ENCODE measurements around the gene TUBA4A. TPM values are rescaled to one million over a fixed set of nuclear protein-coding genes. Genes with fewer than 3 reads are reported as not detected.

Gene TUBA4A
- total and polyA plus RNA-seq, 10 of the 15 experiments (the other 5 are each of a cell fraction or from before 2014, with no cell fraction given), result 58.2 to 325 (median 134) TPM

DNA sequence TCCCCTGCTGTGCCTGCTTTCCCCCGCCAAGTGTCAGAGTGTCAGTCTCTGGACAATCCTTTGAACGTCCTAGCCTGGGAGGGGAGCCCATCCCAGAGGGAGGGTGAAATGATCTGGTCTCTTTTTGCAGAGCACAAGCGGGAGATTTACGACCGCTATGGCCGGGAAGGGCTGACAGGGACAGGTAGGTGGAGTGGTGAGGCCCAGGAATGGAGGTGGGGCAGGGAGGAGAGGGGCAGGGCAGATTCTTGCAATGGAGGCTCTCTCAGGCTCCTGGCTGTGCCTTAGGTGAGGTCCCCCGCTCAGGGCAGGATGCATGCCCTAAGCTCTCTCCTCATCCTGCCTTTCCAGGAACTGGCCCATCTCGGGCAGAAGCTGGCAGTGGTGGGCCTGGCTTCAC is 27.9 kb upstream of the TUBA4A start:
- CTCF ChIA-PET, result interaction anchor here (1.2 to 13.5 kb wide), 4 partner anchors 12 to 210 kb away, joined by 4 to 257 read pairs (median 23); partner anchors contain the start of genes GLB1L and STK16
- in situ Hi-C loops (cut with MboI), result no loop called here
- DNase-seq (ENCODE audit: low read depth, low spot score) (no peak), ATAC-seq (no peak), FAIRE-seq (no peak)
- intact Hi-C loops (cut with micrococcal nuclease; ENCODE audit: unreplicated experiment), result no loop called here
- no peak overlapping the region for H3K27ac ChIP-seq (ENCODE audit: control insufficient read depth, insufficient read depth)
- TF ChIP-seq HDGF (IDR thresholded peaks at IDR 0.05) (no peak), POU2F2 (IDR thresholded peaks at IDR 0.05; ENCODE audit: borderline replicate concordance, low read depth, low read length) (no peak), MYC (IDR thresholded peaks at IDR 0.05; ENCODE audit: insufficient read depth, insufficient read length, insufficient replicate concordance, low read length, severe bottlenecking) (no peak), ETV6 (conservative IDR thresholded peaks at IDR 0.05 in 1 of 2, IDR thresholded peaks at IDR 0.05 in 1 of 2; ENCODE audit: borderline replicate concordance in 1 of 2, low read depth in 1 of 2) (no peak), EED (IDR thresholded peaks at IDR 0.05; ENCODE audit: low read depth) (no peak), CBX5 (IDR thresholded peaks at IDR 0.05; ENCODE audit: low read depth) (no peak), TCF12 (IDR thresholded peaks at IDR 0.05; ENCODE audit: low read depth, low read length) (no peak)
- TF ChIP-seq, protein P1, sequence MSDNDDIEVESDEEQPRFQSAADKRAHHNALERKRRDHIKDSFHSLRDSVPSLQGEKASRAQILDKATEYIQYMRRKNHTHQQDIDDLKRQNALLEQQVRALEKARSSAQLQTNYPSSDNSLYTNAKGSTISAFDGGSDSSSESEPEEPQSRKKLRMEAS (IDR thresholded peaks at IDR 0.05; ENCODE audit: low read depth, low read length), result no peak
- TF ChIP-seq, protein P2, sequence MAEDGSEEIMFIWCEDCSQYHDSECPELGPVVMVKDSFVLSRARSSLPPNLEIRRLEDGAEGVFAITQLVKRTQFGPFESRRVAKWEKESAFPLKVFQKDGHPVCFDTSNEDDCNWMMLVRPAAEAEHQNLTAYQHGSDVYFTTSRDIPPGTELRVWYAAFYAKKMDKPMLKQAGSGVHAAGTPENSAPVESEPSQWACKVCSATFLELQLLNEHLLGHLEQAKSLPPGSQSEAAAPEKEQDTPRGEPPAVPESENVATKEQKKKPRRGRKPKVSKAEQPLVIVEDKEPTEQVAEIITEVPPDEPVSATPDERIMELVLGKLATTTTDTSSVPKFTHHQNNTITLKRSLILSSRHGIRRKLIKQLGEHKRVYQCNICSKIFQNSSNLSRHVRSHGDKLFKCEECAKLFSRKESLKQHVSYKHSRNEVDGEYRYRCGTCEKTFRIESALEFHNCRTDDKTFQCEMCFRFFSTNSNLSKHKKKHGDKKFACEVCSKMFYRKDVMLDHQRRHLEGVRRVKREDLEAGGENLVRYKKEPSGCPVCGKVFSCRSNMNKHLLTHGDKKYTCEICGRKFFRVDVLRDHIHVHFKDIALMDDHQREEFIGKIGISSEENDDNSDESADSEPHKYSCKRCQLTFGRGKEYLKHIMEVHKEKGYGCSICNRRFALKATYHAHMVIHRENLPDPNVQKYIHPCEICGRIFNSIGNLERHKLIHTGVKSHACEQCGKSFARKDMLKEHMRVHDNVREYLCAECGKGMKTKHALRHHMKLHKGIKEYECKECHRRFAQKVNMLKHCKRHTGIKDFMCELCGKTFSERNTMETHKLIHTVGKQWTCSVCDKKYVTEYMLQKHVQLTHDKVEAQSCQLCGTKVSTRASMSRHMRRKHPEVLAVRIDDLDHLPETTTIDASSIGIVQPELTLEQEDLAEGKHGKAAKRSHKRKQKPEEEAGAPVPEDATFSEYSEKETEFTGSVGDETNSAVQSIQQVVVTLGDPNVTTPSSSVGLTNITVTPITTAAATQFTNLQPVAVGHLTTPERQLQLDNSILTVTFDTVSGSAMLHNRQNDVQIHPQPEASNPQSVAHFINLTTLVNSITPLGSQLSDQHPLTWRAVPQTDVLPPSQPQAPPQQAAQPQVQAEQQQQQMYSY (CRISPR knock-in tag; IDR thresholded peaks at IDR 0.05), result no peak
- TF ChIP-seq, protein P3, sequence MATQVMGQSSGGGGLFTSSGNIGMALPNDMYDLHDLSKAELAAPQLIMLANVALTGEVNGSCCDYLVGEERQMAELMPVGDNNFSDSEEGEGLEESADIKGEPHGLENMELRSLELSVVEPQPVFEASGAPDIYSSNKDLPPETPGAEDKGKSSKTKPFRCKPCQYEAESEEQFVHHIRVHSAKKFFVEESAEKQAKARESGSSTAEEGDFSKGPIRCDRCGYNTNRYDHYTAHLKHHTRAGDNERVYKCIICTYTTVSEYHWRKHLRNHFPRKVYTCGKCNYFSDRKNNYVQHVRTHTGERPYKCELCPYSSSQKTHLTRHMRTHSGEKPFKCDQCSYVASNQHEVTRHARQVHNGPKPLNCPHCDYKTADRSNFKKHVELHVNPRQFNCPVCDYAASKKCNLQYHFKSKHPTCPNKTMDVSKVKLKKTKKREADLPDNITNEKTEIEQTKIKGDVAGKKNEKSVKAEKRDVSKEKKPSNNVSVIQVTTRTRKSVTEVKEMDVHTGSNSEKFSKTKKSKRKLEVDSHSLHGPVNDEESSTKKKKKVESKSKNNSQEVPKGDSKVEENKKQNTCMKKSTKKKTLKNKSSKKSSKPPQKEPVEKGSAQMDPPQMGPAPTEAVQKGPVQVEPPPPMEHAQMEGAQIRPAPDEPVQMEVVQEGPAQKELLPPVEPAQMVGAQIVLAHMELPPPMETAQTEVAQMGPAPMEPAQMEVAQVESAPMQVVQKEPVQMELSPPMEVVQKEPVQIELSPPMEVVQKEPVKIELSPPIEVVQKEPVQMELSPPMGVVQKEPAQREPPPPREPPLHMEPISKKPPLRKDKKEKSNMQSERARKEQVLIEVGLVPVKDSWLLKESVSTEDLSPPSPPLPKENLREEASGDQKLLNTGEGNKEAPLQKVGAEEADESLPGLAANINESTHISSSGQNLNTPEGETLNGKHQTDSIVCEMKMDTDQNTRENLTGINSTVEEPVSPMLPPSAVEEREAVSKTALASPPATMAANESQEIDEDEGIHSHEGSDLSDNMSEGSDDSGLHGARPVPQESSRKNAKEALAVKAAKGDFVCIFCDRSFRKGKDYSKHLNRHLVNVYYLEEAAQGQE (IDR thresholded peaks at IDR 0.05; ENCODE audit: low read depth, low read length), result no peak
- no peak overlapping the region for H3K4me2 ChIP-seq (ENCODE audit: control insufficient read depth, insufficient read depth)
- H2AFZ ChIP-seq (ENCODE audit: control insufficient read depth, low read depth, low read length), result no peak overlapping the region
- no peaks in the 10 kb centered on the region for H3K27me3 ChIP-seq (replicated peaks in 1 of 2; ENCODE audit: control insufficient read depth in 2 of 2, insufficient read depth in 2 of 2, low read length in 1 of 2)
- peaks cover 6% of the 10 kb centered on the region for H3K79me2 ChIP-seq (ENCODE audit: control insufficient read depth, insufficient read depth, low read length)
- no TSS peak for BruUV-seq (replicated peaks)
- no peaks in the 10 kb centered on the region for H4K20me1 ChIP-seq (ENCODE audit: control insufficient read depth, insufficient read depth)
- H3K4me3 ChIP-seq, result no peak overlapping the region
- no peaks in the 10 kb centered on the region; a peak in 1 of 4 replicates for H3K36me3 ChIP-seq (ENCODE audit: control insufficient read depth in 2 of 2, insufficient read depth in 2 of 2, low read length in 1 of 2)
- POLR2A ChIA-PET, result interaction anchor here (1.1 to 7.0 kb wide), 4 partner anchors 12 to 106 kb away, joined by 6 to 160 read pairs (median 42); partner anchors contain the start of genes CNPPD1, TUBA4A and TUBA4B
- SMC1A ChIA-PET (ENCODE audit: uncharacterized antibody, unreplicated experiment), result interaction anchor here (0.8 to 8.8 kb wide), 3 partner anchors 12 to 122 kb away, joined by 4 to 96 read pairs (median 6); partner anchors contain the start of genes GLB1L and STK16
- RAD21 ChIA-PET (ENCODE audit: unreplicated experiment), result interaction anchor here (5.9 kb wide), 1 partner anchor 12 kb away, joined by 78 read pairs; no protein-coding TSS in a partner anchor
- H3K9me3 ChIP-seq (replicated peaks; ENCODE audit: control insufficient read depth, insufficient read depth, low read length), result no peaks in the 10 kb centered on the region
- 78% methylated on average over 8 of the region's 8 CpGs for WGBS (ENCODE audit: insufficient coverage, insufficient replicate concordance, low lambda C conversion rate, missing lambda C conversion rate)
- no peak overlapping the region for H3K9ac ChIP-seq (ENCODE audit: control insufficient read depth, insufficient read depth, low read length)
- H3K4me1 ChIP-seq (ENCODE audit: control insufficient read depth, insufficient read depth, low read length), result peaks cover 26% of the 10 kb centered on the region

Measured in GM12878 (cell line).